Measurements from ENCODE around the gene EGFLAM.

DNA sequence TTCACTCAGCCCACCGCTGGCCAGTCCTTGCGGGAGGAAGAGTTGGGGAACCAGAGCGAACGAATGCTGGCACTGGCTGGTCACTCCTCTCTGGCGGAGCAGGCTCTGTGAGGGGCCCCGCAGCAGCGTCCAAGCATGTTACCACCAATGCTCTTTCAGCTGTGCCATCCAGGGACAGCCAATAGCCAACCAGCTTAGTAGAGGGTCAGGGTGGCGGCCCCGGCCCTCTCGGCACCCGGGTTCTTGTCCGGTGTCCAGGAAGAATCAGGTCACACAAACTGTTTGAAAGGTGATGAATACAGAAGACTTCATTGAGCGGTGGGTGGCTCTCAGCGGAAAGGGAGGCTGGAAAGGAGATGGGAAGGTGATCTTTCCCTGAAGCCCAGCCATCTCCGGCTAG is 135.3 kb downstream of the EGFLAM start:
- TF ChIP-seq, protein P1, sequence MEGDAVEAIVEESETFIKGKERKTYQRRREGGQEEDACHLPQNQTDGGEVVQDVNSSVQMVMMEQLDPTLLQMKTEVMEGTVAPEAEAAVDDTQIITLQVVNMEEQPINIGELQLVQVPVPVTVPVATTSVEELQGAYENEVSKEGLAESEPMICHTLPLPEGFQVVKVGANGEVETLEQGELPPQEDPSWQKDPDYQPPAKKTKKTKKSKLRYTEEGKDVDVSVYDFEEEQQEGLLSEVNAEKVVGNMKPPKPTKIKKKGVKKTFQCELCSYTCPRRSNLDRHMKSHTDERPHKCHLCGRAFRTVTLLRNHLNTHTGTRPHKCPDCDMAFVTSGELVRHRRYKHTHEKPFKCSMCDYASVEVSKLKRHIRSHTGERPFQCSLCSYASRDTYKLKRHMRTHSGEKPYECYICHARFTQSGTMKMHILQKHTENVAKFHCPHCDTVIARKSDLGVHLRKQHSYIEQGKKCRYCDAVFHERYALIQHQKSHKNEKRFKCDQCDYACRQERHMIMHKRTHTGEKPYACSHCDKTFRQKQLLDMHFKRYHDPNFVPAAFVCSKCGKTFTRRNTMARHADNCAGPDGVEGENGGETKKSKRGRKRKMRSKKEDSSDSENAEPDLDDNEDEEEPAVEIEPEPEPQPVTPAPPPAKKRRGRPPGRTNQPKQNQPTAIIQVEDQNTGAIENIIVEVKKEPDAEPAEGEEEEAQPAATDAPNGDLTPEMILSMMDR (IDR thresholded peaks at IDR 0.05; ENCODE audit: poor library complexity, severe bottlenecking) = no peak
- TF ChIP-seq POLR2AphosphoS5 (IDR thresholded peaks at IDR 0.05) (no peak), SMC3 (conservative IDR thresholded peaks at IDR 0.05; ENCODE audit: poor library complexity) (no peak), EP300 (conservative IDR thresholded peaks at IDR 0.05; ENCODE audit: poor library complexity, severe bottlenecking) (no peak), RAD21 (conservative IDR thresholded peaks at IDR 0.05) (no peak)
- TF ChIP-seq, protein P2, sequence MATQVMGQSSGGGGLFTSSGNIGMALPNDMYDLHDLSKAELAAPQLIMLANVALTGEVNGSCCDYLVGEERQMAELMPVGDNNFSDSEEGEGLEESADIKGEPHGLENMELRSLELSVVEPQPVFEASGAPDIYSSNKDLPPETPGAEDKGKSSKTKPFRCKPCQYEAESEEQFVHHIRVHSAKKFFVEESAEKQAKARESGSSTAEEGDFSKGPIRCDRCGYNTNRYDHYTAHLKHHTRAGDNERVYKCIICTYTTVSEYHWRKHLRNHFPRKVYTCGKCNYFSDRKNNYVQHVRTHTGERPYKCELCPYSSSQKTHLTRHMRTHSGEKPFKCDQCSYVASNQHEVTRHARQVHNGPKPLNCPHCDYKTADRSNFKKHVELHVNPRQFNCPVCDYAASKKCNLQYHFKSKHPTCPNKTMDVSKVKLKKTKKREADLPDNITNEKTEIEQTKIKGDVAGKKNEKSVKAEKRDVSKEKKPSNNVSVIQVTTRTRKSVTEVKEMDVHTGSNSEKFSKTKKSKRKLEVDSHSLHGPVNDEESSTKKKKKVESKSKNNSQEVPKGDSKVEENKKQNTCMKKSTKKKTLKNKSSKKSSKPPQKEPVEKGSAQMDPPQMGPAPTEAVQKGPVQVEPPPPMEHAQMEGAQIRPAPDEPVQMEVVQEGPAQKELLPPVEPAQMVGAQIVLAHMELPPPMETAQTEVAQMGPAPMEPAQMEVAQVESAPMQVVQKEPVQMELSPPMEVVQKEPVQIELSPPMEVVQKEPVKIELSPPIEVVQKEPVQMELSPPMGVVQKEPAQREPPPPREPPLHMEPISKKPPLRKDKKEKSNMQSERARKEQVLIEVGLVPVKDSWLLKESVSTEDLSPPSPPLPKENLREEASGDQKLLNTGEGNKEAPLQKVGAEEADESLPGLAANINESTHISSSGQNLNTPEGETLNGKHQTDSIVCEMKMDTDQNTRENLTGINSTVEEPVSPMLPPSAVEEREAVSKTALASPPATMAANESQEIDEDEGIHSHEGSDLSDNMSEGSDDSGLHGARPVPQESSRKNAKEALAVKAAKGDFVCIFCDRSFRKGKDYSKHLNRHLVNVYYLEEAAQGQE (IDR thresholded peaks at IDR 0.05; ENCODE audit: borderline replicate concordance) = no peak

Data from neural cell (in vitro differentiated cells).